Spleen (tissue), 13 donors: ENCODE results near the gene FOXRED2. TPM values are rescaled to one million over a fixed set of nuclear protein-coding genes. Genes with fewer than 3 reads are reported as not detected.

Source experiments
- DNase-seq: peaks from one replicate; pipeline ENCODE4 v3.0.0-alpha.2; 2020
- H3K27ac ChIP-seq, 8 donors: fragments of 200-600 bp; sonication (generic) in 7 of 8; 1 replicate in 4 of 8; 2 replicates in 4 of 8; pipeline versions ENCODE4 v1.5.0 to v1.8.0; 2016 to 2021; ENCODE audit warnings: inconsistent platforms in 4 of 8, mild to moderate bottlenecking in 4 of 8, moderate library complexity in 1 of 8
- H3K27me3 ChIP-seq, 7 donors: fragments of 200-600 bp; sonication (generic) in 6 of 7; replicated peaks in 1 of 7; 1 replicate in 4 of 7; 2 replicates in 3 of 7; pipeline versions ENCODE4 v1.5.0 to v1.8.0; 2016 to 2021; ENCODE audit warnings: inconsistent platforms in 3 of 7, mild to moderate bottlenecking in 1 of 7
- H3K36me3 ChIP-seq, 6 donors: fragments of 200-600 bp; sonication (generic) in 5 of 6; 1 replicate in 4 of 6; 2 replicates in 2 of 6; pipeline versions ENCODE4 v1.5.0 to v1.8.0; 2016 to 2021; ENCODE audit warnings: inconsistent platforms in 2 of 6
- H3K4me1 ChIP-seq, 6 donors: fragments of 200-600 bp; sonication (generic) in 5 of 6; 1 replicate in 3 of 6; 2 replicates in 3 of 6; pipeline versions ENCODE4 v1.5.0 to v1.8.0; 2016 to 2021; ENCODE audit warnings: inconsistent platforms in 3 of 6
- H3K4me3 ChIP-seq, 8 donors: fragments of 200-600 bp; sonication (generic) in 7 of 8; 1 replicate in 4 of 8; 2 replicates in 4 of 8; pipeline versions ENCODE4 v1.5.0 to v1.8.0; 2016 to 2021; ENCODE audit warnings: inconsistent platforms in 4 of 8, mild to moderate bottlenecking in 4 of 8, moderate library complexity in 2 of 8
- H3K9me3 ChIP-seq, 8 donors: fragments of 200-600 bp; sonication (generic) in 7 of 8; 1 replicate in 4 of 8; 2 replicates in 4 of 8; pipeline versions ENCODE4 v1.5.0 to v1.8.0; 2016 to 2021; ENCODE audit warnings: inconsistent platforms in 4 of 8
- POLR2A ChIP-seq, 3 donors: fragments of 450-650 bp; IDR thresholded peaks; one replicate each; pipeline ENCODE4 v1.5.1; 2017; ENCODE audit warnings: antibody characterized with exemption in 3 of 3, mild to moderate bottlenecking in 1 of 3
- POLR2AphosphoS5 ChIP-seq, 3 donors: sonication (generic); formaldehyde crosslinking; IDR thresholded peaks; one replicate each; pipeline ENCODE4 v1.5.1; 2017; ENCODE audit warnings: antibody characterized with exemption in 3 of 3
- WGBS, 5 donors: extraction: QIAGEN DNeasy Blood & Tissue Kit in 3 of 5; methylation state at CpG; one replicate each; pipeline versions ENCODE4 v1.1.5 to v1.1.7; 2013 to 2018; 5-methylcytosine and 5-hydroxymethylcytosine counted together
- intact Hi-C: fragments of 100-400 bp; cut with DNase I; formaldehyde crosslinking; loops from one replicate; pipeline ENCODE4 v1.15.0; 2023; ENCODE audit warnings: low total_unique reads
- long read RNA-seq, 2 donors: transcript quantifications; one replicate each; lab custom pipeline, GENCODE V29; 2026
- polyA plus RNA-seq, 3 donors: library from polyadenylated mRNA; stranded (reverse); fragments of 200-250 nt; gene quantifications; one replicate each; pipeline ENCODE4 v1.2.1, GENCODE V29; 2013
- total RNA-seq, 7 donors: library from RNA; depleted of rRNA in 3 of 7; stranded (reverse); fragments of >200 nt in 3 of 7; fragmentation: NEBNext Ultra II Directional in 4 of 7; extraction: Animal tissue kit (Norgen Biotek cat#: 25700) in 4 of 7; gene quantifications; one replicate each; pipeline versions ENCODE4 v1.1.0 to v1.2.1, GENCODE V29; 2016 to 2021
- TF ChIP-seq, protein P1 (sequence below), 11 experiments: fragments of 200-600 bp in 7 of 11; fragments of 450-650 bp in 4 of 11; sonication (generic) in 4 of 11; IDR thresholded peaks in 8 of 11; conservative IDR thresholded peaks in 3 of 11; 1 replicate in 7 of 11; 2 replicates in 4 of 11; pipeline versions ENCODE4 v1.4.0 to v1.8.0; 2016 to 2021; ENCODE audit warnings: antibody characterized with exemption in 11 of 11, inconsistent platforms in 4 of 11, mild to moderate bottlenecking in 1 of 11
- donor health status: healthy with polysubstance abuse.
- donor health status: DM: no; HTN: no; CAD: no; lungs with moderate emphysema.
- donor health status: DM: no; HTN: no; CAD: no.
- donor health status: Bipolar disorder and iron deficiency.
- donor health status: healthy.
- donor health status: DM: no; HTN: no; CAD: no.
- donor health status: DM: yes; HTN: yes; CAD: no.

FOXRED2 gene
- total RNA-seq (10 to 100 TPM; 19.4 to 42.0 (median 27.0) TPM), polyA plus RNA-seq (1 to 10 TPM; 1.1 to 3.0 (median 1.5) TPM)
- long read RNA-seq, donor 1, full-length matches to known transcripts = 2 of 2 reads
- long read RNA-seq, donor 1, partial matches to known transcripts = 0 of 2 reads
- long read RNA-seq, donor 1, other reads (novel, unspliced or antisense) = 0 of 2 reads
- long read RNA-seq, donor 2, partial matches to known transcripts = 0 of 5 reads
- long read RNA-seq, donor 2, other reads (novel, unspliced or antisense) = 0 of 5 reads

DNA sequence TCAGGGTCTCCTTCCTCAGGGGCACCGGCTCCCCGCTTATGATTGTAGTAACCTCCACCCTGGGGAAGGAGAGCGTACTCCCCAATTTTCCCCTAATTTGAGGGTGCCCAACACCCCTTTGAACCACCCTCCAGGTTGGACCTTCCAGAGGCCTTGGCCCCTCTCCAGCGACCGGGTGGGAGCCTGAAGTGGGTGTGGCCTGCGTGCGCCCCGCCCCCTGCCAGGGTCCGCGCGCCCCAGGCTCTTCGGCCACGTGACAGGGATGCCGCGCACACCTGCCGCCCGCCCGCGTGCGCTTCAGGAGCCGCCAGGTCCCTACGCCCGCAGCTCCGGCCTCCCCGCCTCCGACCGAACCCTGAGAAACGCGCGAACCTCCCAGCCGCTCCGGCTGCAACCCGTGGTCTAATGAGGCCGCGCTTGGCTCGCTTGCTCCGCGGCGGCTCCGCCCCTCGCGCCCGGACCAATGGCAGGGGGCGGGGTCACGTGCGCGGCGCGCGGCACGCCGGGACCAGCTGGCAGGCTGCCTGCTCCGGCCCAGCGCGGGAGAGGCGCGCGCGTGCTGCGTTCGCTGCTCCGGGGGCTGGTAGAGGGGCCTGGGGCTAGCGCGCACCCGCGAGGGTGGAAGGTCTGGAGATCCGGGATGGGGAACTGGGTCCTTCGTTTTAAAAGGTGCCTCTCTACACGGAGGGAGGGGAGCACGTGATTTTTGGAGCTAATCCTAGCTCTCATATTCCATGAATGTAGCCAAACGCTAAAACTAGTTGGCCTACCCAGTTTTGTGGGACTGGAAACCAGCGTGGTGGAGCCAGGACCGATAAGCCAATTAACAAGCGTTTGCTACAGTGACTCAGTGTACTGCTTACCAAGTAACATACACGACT lies at the start of gene FOXRED2:
FOXRED2 (minus strand) TSS at position 404 of the 881 bp plus-strand sequence. CDS start 618 bp downstream, outside the sequence.
- peak; percentile 96 for DNase-seq
- Histone ChIP-seq H3K36me3 (peaks cover 0 to 35% (median 20%) of the 10 kb centered on the region in 6 donors), H3K27me3 (no peaks in the 10 kb centered on the region), H3K4me3 (peak within 1 kb of the TSS; percentile 45 to 90 (median 68)), H3K4me1 (peaks cover 10 to 50% (median 21%) of the 10 kb centered on the region in 6 donors), H3K9me3 (no peaks in the 10 kb centered on the region), H3K27ac (peak within 1 kb of the TSS; percentile 3 to 88 (median 84))
- WGBS, 5 donors = 6 to 10% (median 8%) methylated on average over 51 to 75 of the region's 75 CpGs
- TF ChIP-seq POLR2A (IDR thresholded peaks at IDR 0.05) (peak in 1 of 3 donors; percentile 59), POLR2AphosphoS5 (IDR thresholded peaks at IDR 0.05) (peak; percentile 89 to 93 (median 90))
- TF ChIP-seq, protein P1, sequence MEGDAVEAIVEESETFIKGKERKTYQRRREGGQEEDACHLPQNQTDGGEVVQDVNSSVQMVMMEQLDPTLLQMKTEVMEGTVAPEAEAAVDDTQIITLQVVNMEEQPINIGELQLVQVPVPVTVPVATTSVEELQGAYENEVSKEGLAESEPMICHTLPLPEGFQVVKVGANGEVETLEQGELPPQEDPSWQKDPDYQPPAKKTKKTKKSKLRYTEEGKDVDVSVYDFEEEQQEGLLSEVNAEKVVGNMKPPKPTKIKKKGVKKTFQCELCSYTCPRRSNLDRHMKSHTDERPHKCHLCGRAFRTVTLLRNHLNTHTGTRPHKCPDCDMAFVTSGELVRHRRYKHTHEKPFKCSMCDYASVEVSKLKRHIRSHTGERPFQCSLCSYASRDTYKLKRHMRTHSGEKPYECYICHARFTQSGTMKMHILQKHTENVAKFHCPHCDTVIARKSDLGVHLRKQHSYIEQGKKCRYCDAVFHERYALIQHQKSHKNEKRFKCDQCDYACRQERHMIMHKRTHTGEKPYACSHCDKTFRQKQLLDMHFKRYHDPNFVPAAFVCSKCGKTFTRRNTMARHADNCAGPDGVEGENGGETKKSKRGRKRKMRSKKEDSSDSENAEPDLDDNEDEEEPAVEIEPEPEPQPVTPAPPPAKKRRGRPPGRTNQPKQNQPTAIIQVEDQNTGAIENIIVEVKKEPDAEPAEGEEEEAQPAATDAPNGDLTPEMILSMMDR (IDR thresholded peaks at IDR 0.05 in 8 of 11, conservative IDR thresholded peaks at IDR 0.05 in 3 of 11) = no peak
- intact Hi-C loops = no loop called here

DNA sequence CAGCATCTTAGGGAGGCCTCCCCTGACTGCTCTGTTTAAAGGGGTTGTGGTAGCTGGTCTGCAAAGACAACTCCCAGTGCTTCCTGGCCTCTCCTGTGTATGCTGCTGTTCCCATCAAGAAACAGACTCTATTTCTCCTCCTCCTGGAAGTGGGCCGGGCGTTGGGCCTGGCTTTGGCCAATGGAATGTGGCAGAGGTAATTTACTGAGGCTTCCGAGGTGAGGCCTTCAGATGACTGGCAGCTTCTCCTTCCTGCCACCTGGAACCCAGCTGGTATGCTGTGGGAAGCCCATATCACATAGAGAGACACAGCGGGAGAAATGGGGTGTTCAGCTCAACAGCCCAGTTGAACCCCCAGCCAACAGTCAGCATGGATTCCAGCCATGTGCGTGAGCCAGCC lies 47.3 kb upstream of the FOXRED2 start:
- Histone ChIP-seq H3K4me1 (peaks cover 0 to 24% (median 5%) of the 10 kb centered on the region in 6 donors), H3K27me3 (peaks cover 0 to 35% (median 0%) of the 10 kb centered on the region in 7 donors), H3K27ac (no peak overlapping the region), H3K4me3 (no peak overlapping the region), H3K36me3 (no peaks in the 10 kb centered on the region), H3K9me3 (no peaks in the 10 kb centered on the region)
- 49 to 59% (median 53%) methylated on average over 5 of the region's 5 CpGs for WGBS, 5 donors
- intact Hi-C loops = no loop called here
- TF ChIP-seq POLR2AphosphoS5 (IDR thresholded peaks at IDR 0.05) (no peak), POLR2A (IDR thresholded peaks at IDR 0.05) (no peak)
- TF ChIP-seq, protein P1 (IDR thresholded peaks at IDR 0.05 in 8 of 11, conservative IDR thresholded peaks at IDR 0.05 in 3 of 11) = no peak
- no peak for DNase-seq

DNA sequence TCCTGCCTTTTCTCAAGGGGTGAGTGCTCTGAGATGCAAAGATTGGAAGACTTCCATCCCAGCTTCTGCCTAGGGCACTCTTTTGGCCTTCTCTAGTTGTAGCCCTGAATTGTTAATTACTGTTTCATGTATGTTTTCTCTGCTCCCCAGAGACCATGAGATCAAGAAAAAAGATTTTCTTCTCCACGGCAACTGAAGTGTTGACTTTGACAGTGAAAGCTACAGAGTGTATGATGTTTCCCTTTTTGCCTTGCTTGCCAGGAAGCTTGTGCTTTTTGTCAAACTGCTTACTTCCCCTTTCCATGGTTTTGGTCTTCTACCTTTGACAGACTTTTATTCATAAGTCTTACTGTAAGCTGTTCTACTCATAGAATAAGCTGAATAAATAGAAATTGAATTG lies 45.4 kb upstream of the FOXRED2 start:
- no peak for DNase-seq
- H3K27me3 ChIP-seq = peaks cover 0 to 37% (median 0%) of the 10 kb centered on the region in 7 donors
- intact Hi-C loops = no loop called here
- no peaks in the 10 kb centered on the region for H3K9me3 ChIP-seq
- WGBS, 5 donors = 13 to 19% (median 18%) methylated on average over 1 of the region's 1 CpG
- peaks cover 0 to 31% (median 5%) of the 10 kb centered on the region in 6 donors for H3K4me1 ChIP-seq
- peak overlapping the region in 3 of 8 donors; percentile 42 to 61 (median 52) for H3K27ac ChIP-seq
- no peak overlapping the region for H3K4me3 ChIP-seq
- no peaks in the 10 kb centered on the region for H3K36me3 ChIP-seq
- no peak for TF ChIP-seq POLR2A (IDR thresholded peaks at IDR 0.05)
- no peak for TF ChIP-seq POLR2AphosphoS5 (IDR thresholded peaks at IDR 0.05)
- TF ChIP-seq, protein P1 (IDR thresholded peaks at IDR 0.05 in 8 of 11, conservative IDR thresholded peaks at IDR 0.05 in 3 of 11) = no peak
